Measurements from ENCODE around the gene GRID1.

GRCh38 chr10:86159797-86160196, 206.8 kb downstream of the GRID1 start:
- TF ChIP-seq, protein P1, sequence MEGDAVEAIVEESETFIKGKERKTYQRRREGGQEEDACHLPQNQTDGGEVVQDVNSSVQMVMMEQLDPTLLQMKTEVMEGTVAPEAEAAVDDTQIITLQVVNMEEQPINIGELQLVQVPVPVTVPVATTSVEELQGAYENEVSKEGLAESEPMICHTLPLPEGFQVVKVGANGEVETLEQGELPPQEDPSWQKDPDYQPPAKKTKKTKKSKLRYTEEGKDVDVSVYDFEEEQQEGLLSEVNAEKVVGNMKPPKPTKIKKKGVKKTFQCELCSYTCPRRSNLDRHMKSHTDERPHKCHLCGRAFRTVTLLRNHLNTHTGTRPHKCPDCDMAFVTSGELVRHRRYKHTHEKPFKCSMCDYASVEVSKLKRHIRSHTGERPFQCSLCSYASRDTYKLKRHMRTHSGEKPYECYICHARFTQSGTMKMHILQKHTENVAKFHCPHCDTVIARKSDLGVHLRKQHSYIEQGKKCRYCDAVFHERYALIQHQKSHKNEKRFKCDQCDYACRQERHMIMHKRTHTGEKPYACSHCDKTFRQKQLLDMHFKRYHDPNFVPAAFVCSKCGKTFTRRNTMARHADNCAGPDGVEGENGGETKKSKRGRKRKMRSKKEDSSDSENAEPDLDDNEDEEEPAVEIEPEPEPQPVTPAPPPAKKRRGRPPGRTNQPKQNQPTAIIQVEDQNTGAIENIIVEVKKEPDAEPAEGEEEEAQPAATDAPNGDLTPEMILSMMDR (conservative IDR thresholded peaks at IDR 0.05): no peak
- TF ChIP-seq EZH2 (IDR thresholded peaks at IDR 0.05; ENCODE audit: low read depth): no peak
